ENCODE data around the gene C14orf119. TPM values are rescaled to one million over a fixed set of nuclear protein-coding genes. Genes with fewer than 3 reads are reported as not detected.

The C14orf119 gene
- total RNA-seq, 1 experiment from 2014 or later, result 46.8 TPM

DNA sequence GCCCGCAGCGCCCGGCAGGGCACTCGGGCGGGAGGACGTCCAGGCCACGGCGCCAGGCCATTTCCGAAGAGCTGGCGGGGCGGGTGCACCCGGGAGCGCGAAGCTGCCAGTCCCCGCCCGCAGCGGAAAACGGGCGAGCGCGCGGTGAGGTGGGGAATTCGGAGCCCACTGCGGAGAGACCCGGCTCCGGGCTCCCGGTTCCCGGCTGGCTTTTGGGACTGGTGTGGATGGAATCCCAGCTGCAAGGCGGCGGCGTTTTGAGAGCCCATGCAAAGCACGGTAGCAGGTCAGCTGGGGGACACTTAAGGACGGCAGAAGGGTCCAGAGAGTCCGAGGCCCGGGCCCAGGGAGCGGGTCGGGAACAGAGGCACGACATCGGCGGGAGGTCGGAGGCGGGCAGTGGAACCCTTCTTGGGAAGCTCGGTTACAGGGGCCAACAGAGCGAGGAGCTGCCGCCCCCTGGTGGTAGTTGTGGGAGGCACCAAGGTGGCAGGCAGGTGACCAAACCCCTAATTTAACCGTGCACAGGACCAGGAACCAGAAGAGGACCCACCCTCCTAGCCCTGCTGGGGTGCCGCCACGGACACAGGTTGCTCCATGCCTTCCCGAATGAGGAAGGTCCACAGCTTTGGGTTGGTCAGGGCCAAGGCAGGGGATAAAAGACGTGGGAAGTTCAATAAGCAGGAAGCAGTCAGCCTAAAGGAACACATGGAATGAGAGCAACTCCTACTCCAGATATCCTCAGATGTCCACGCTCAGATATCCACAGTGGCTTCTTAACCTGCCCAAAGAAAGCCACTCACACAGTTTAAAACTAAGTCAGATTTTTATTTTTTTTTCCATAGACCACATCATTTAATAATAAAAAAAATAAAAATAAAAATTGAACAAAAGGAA is 37.3 kb upstream of the C14orf119 start:
- Histone ChIP-seq H3K9ac (ENCODE audit: low read length) (peak overlapping the region; percentile 63), H4K20me1 (ENCODE audit: insufficient read depth) (no peaks in the 10 kb centered on the region), H3K9me2 (ENCODE audit: insufficient read depth) (no peaks in the 10 kb centered on the region), H3K4me2 (ENCODE audit: low read length) (peak overlapping the region; percentile 95), H3K36me3 (ENCODE audit: control insufficient read depth in 1 of 2, insufficient read depth in 2 of 2, low read length in 2 of 2) (peaks cover 24 to 27% of the 10 kb centered on the region in 2 experiments; a peak in 3 of 4 replicates), H3K9me3 (ENCODE audit: control insufficient read depth in 1 of 2, insufficient read depth in 1 of 2, low read depth in 1 of 2, low read length in 2 of 2) (no peaks in the 10 kb centered on the region), H2AFZ (ENCODE audit: low read depth, low read length, poor library complexity, severe bottlenecking) (no peak overlapping the region), H3K27ac (ENCODE audit: low read depth, low read length) (peak overlapping the region; percentile 84), H3K27me3 (ENCODE audit: insufficient read depth, low read length) (no peaks in the 10 kb centered on the region), H3K4me3 (replicated peaks in 1 of 2; ENCODE audit: low read depth in 1 of 2, low read length in 2 of 2) (peak overlapping the region; percentile 59 to 61), H3K4me1 (ENCODE audit: control insufficient read depth in 1 of 2, insufficient read depth in 2 of 2, low read length in 2 of 2) (peaks cover 24 to 44% of the 10 kb centered on the region in 2 experiments), H3K79me2 (ENCODE audit: insufficient read depth, low read length) (peaks cover 7% of the 10 kb centered on the region; the same call in 1 of the 2 replicates)
- ChIA-PET POLR2A (interaction anchor here (0.9 to 1.7 kb wide), 7 partner anchors 8 to 81 kb away, joined by 3 to 10 read pairs (median 5); no protein-coding TSS in a partner anchor), RAD21 (ENCODE audit: low non-redundant PET in 1 of 2, low total read pairs in 2 of 2, uncharacterized antibody in 2 of 2, unreplicated experiment in 2 of 2) (interaction anchor here (1.0 to 1.3 kb wide), 6 partner anchors 11 to 86 kb away, joined by 3 to 12 read pairs (median 6); partner anchors contain the start of gene AJUBA (in 1 of the 2)), CTCF (interaction anchor here (0.5 to 9.9 kb wide), 29 partner anchors 9 to 498 kb away, joined by 3 to 175 read pairs (median 4); partner anchors contain the start of genes ACIN1, AJUBA, C14orf119 and LRP10)
- BruUV-seq (replicated peaks), result no TSS peak
- ATAC-seq, result peak; percentile 73
- DNase-seq (ENCODE audit: low read depth, low spot score), result peak; percentile 79
- intact Hi-C loops (cut with micrococcal nuclease), result loop anchor here (1.0 to 5.0 kb wide), 4 partner anchors 51 to 501 kb away; no protein-coding TSS in a partner anchor
- TF ChIP-seq ZFX (IDR thresholded peaks at IDR 0.05), result peak; percentile 43; the same call in 1 of the 2 replicates
- TF ChIP-seq FOSL1 (IDR thresholded peaks at IDR 0.05; ENCODE audit: low read depth), result no peak
- no peak for TF ChIP-seq TCF7L2 (IDR thresholded peaks at IDR 0.05; ENCODE audit: borderline replicate concordance, extremely low read depth, insufficient read depth, insufficient read length)
- TF ChIP-seq, protein P1, sequence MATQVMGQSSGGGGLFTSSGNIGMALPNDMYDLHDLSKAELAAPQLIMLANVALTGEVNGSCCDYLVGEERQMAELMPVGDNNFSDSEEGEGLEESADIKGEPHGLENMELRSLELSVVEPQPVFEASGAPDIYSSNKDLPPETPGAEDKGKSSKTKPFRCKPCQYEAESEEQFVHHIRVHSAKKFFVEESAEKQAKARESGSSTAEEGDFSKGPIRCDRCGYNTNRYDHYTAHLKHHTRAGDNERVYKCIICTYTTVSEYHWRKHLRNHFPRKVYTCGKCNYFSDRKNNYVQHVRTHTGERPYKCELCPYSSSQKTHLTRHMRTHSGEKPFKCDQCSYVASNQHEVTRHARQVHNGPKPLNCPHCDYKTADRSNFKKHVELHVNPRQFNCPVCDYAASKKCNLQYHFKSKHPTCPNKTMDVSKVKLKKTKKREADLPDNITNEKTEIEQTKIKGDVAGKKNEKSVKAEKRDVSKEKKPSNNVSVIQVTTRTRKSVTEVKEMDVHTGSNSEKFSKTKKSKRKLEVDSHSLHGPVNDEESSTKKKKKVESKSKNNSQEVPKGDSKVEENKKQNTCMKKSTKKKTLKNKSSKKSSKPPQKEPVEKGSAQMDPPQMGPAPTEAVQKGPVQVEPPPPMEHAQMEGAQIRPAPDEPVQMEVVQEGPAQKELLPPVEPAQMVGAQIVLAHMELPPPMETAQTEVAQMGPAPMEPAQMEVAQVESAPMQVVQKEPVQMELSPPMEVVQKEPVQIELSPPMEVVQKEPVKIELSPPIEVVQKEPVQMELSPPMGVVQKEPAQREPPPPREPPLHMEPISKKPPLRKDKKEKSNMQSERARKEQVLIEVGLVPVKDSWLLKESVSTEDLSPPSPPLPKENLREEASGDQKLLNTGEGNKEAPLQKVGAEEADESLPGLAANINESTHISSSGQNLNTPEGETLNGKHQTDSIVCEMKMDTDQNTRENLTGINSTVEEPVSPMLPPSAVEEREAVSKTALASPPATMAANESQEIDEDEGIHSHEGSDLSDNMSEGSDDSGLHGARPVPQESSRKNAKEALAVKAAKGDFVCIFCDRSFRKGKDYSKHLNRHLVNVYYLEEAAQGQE (IDR thresholded peaks at IDR 0.05; ENCODE audit: low read depth), result no peak
- TF ChIP-seq POLR2AphosphoS5 (IDR thresholded peaks at IDR 0.05; ENCODE audit: low read depth, low read length), result peak; percentile 59
- no peak for TF ChIP-seq EGR1 (IDR thresholded peaks at IDR 0.05; ENCODE audit: low read depth)
- no peak for TF ChIP-seq CBX3 (IDR thresholded peaks at IDR 0.05; ENCODE audit: low read depth)
- TF ChIP-seq EZH2phosphoT487 (IDR thresholded peaks at IDR 0.05; ENCODE audit: borderline replicate concordance), result no peak
- TF ChIP-seq EZH2 (IDR thresholded peaks at IDR 0.05), result no peak
- peak; percentile 87 for TF ChIP-seq RAD21 (IDR thresholded peaks at IDR 0.05; ENCODE audit: low read depth)
- no peak for TF ChIP-seq ZNF274 (IDR thresholded peaks at IDR 0.05; ENCODE audit: low read depth, low read length)
- TF ChIP-seq ELF1 (IDR thresholded peaks at IDR 0.05; ENCODE audit: borderline replicate concordance, low read depth), result no peak
- TF ChIP-seq JUND (IDR thresholded peaks at IDR 0.05), result no peak
- TF ChIP-seq, protein P2, sequence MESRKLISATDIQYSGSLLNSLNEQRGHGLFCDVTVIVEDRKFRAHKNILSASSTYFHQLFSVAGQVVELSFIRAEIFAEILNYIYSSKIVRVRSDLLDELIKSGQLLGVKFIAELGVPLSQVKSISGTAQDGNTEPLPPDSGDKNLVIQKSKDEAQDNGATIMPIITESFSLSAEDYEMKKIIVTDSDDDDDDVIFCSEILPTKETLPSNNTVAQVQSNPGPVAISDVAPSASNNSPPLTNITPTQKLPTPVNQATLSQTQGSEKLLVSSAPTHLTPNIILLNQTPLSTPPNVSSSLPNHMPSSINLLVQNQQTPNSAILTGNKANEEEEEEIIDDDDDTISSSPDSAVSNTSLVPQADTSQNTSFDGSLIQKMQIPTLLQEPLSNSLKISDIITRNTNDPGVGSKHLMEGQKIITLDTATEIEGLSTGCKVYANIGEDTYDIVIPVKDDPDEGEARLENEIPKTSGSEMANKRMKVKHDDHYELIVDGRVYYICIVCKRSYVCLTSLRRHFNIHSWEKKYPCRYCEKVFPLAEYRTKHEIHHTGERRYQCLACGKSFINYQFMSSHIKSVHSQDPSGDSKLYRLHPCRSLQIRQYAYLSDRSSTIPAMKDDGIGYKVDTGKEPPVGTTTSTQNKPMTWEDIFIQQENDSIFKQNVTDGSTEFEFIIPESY (IDR thresholded peaks at IDR 0.05; ENCODE audit: extremely low read depth, insufficient replicate concordance, low read length), result no peak
- no peak for TF ChIP-seq SRF (IDR thresholded peaks at IDR 0.05; ENCODE audit: low read depth)
- TF ChIP-seq, protein P3, sequence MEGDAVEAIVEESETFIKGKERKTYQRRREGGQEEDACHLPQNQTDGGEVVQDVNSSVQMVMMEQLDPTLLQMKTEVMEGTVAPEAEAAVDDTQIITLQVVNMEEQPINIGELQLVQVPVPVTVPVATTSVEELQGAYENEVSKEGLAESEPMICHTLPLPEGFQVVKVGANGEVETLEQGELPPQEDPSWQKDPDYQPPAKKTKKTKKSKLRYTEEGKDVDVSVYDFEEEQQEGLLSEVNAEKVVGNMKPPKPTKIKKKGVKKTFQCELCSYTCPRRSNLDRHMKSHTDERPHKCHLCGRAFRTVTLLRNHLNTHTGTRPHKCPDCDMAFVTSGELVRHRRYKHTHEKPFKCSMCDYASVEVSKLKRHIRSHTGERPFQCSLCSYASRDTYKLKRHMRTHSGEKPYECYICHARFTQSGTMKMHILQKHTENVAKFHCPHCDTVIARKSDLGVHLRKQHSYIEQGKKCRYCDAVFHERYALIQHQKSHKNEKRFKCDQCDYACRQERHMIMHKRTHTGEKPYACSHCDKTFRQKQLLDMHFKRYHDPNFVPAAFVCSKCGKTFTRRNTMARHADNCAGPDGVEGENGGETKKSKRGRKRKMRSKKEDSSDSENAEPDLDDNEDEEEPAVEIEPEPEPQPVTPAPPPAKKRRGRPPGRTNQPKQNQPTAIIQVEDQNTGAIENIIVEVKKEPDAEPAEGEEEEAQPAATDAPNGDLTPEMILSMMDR (IDR thresholded peaks at IDR 0.05 in 2 of 3, conservative IDR thresholded peaks at IDR 0.05 in 1 of 3; ENCODE audit: borderline replicate concordance in 1 of 3, insufficient read depth in 1 of 3, low read depth in 2 of 3, low read length in 2 of 3), result peak; percentile 83 to 95 (median 92)
- TF ChIP-seq, protein P4, sequence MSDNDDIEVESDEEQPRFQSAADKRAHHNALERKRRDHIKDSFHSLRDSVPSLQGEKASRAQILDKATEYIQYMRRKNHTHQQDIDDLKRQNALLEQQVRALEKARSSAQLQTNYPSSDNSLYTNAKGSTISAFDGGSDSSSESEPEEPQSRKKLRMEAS (IDR thresholded peaks at IDR 0.05), result peak; percentile 40
- TF ChIP-seq POLR2A (IDR thresholded peaks at IDR 0.05; ENCODE audit: borderline replicate concordance, extremely low read depth, insufficient read depth, insufficient read length), result no peak

Measured in HCT116 (cell line).